Astrocyte (in vitro differentiated cells and primary cell): ENCODE data around the gene TPM1. TPM values are rescaled to one million over a fixed set of nuclear protein-coding genes. Genes with fewer than 3 reads are reported as not detected.

Source experiments
- DNase-seq: peaks from one replicate; pipeline ENCODE4 v3.0.0-alpha.2; 2010; ENCODE audit warnings: low read depth
- FAIRE-seq: peaks from 2 replicates; lab custom pipeline; 2011; peaks lifted over from hg19 to GRCh38; lab: Jason Lieb, UNC
- H2AFZ ChIP-seq: 2 replicates; pipeline ENCODE4 v1.6.0; 2012; ENCODE audit warnings: low read depth, low read length, inconsistent platforms
- H3K27ac ChIP-seq: 2 replicates; pipeline ENCODE4 v1.5.1; 2011; ENCODE audit warnings: low read depth, low read length, inconsistent platforms
- H3K27me3 ChIP-seq: 2 replicates; pipeline ENCODE4 v1.6.0; 2011; ENCODE audit warnings: low read length, inconsistent platforms; ENCODE audit not compliant: insufficient read depth
- H3K36me3 ChIP-seq: 2 replicates; pipeline ENCODE4 v1.5.1; 2011; ENCODE audit warnings: low read length, inconsistent platforms; ENCODE audit not compliant: insufficient read depth
- H3K4me1 ChIP-seq: 2 replicates; pipeline ENCODE4 v1.5.1; 2011; ENCODE audit warnings: low read length, inconsistent platforms; ENCODE audit not compliant: insufficient read depth
- H3K4me2 ChIP-seq: 2 replicates; pipeline ENCODE4 v1.6.0; 2012; ENCODE audit warnings: low read length, inconsistent platforms
- H3K4me3 ChIP-seq: 2 replicates; pipeline ENCODE4 v1.5.1; 2011; ENCODE audit warnings: low read depth, mild to moderate bottlenecking, low read length, inconsistent platforms; ENCODE audit not compliant: insufficient read depth
- H3K79me2 ChIP-seq: 2 replicates; pipeline ENCODE4 v1.6.0; 2012; ENCODE audit warnings: mild to moderate bottlenecking, low read length, inconsistent platforms; ENCODE audit not compliant: insufficient read depth
- H3K9ac ChIP-seq: 2 replicates; pipeline ENCODE4 v1.6.0; 2012; ENCODE audit warnings: mild to moderate bottlenecking, low read length, inconsistent platforms
- H3K9me3 ChIP-seq: 2 replicates; pipeline ENCODE4 v1.5.1; 2012; ENCODE audit warnings: low read depth, mild to moderate bottlenecking, low read length, inconsistent platforms; ENCODE audit not compliant: insufficient read depth
- H4K20me1 ChIP-seq: 2 replicates; pipeline ENCODE4 v1.6.0; 2012; ENCODE audit warnings: low read length, inconsistent platforms; ENCODE audit not compliant: insufficient read depth
- H3K27ac Mint-ChIP-seq: one replicate; pipeline ENCODE4 v1.8.0; 2021; ENCODE audit warnings: mild to moderate bottlenecking, mixed read lengths; ENCODE audit not compliant: unreplicated experiment
- H3K27me3 Mint-ChIP-seq: one replicate; pipeline ENCODE4 v1.8.0; 2021; ENCODE audit warnings: low read depth, mixed read lengths; ENCODE audit not compliant: unreplicated experiment
- H3K36me3 Mint-ChIP-seq: one replicate; pipeline ENCODE4 v1.8.0; 2021; ENCODE audit warnings: low read depth, mixed read lengths; ENCODE audit not compliant: unreplicated experiment
- H3K4me1 Mint-ChIP-seq: one replicate; pipeline ENCODE4 v1.8.0; 2021; ENCODE audit warnings: low read depth, mixed read lengths; ENCODE audit not compliant: unreplicated experiment
- H3K4me3 Mint-ChIP-seq: one replicate; pipeline ENCODE4 v1.8.0; 2021; ENCODE audit warnings: mild to moderate bottlenecking, moderate library complexity, mixed read lengths; ENCODE audit not compliant: unreplicated experiment
- H3K9me3 Mint-ChIP-seq: one replicate; pipeline ENCODE4 v1.8.0; 2021; ENCODE audit warnings: mild to moderate bottlenecking, mixed read lengths; ENCODE audit not compliant: unreplicated experiment
- CTCF ChIP-seq: IDR thresholded peaks from 2 replicates; pipeline ENCODE4 v1.5.1; 2011; ENCODE audit warnings: low read depth, mild to moderate bottlenecking, inconsistent platforms, low read length, moderate library complexity; ENCODE audit not compliant: insufficient read depth
- EZH2 ChIP-seq: IDR thresholded peaks from 2 replicates; pipeline ENCODE4 v1.6.1; 2012; ENCODE audit warnings: mild to moderate bottlenecking, low read length, inconsistent platforms; ENCODE audit not compliant: insufficient read depth
- total RNA-seq: library from RNA; stranded (reverse); gene quantifications from 2 replicates; pipeline ENCODE4 v1.2.1, GENCODE V29; 2021

Gene TPM1
- total RNA-seq, 1 donor from 2014 or later: 2,922 TPM

GRCh38 chr15:63090472-63090871, 47.9 kb downstream of the TPM1 start:
- no peak overlapping the region for H3K27ac Mint-ChIP-seq
- Histone ChIP-seq H2AFZ (no peak overlapping the region), H3K79me2 (no peaks in the 10 kb centered on the region), H3K27me3 (no peaks in the 10 kb centered on the region), H3K27ac (no peak overlapping the region), H3K4me3 (no peak overlapping the region), H4K20me1 (no peaks in the 10 kb centered on the region), H3K9ac (no peak overlapping the region), H3K36me3 (no peaks in the 10 kb centered on the region), H3K4me1 (peaks cover 29% of the 10 kb centered on the region), H3K9me3 (no peaks in the 10 kb centered on the region), H3K4me2 (no peak overlapping the region)
- no peak for FAIRE-seq
- H3K9me3 Mint-ChIP-seq: no peaks in the 10 kb centered on the region
- H3K27me3 Mint-ChIP-seq: no peaks in the 10 kb centered on the region
- no peak for DNase-seq
- no peak overlapping the region for H3K4me3 Mint-ChIP-seq
- no peaks in the 10 kb centered on the region for H3K36me3 Mint-ChIP-seq
- no peak for TF ChIP-seq EZH2
- no peak for TF ChIP-seq CTCF
- H3K4me1 Mint-ChIP-seq: peaks cover 38% of the 10 kb centered on the region

GRCh38 chr15:63090887-63091286, 48.3 kb downstream of the TPM1 start:
- H3K27ac Mint-ChIP-seq: no peak overlapping the region
- Histone ChIP-seq H3K27ac (no peak overlapping the region), H3K9me3 (no peaks in the 10 kb centered on the region), H3K4me2 (no peak overlapping the region), H3K4me3 (no peak overlapping the region), H4K20me1 (no peaks in the 10 kb centered on the region), H2AFZ (no peak overlapping the region), H3K36me3 (no peaks in the 10 kb centered on the region), H3K79me2 (no peaks in the 10 kb centered on the region), H3K4me1 (peaks cover 29% of the 10 kb centered on the region), H3K27me3 (no peaks in the 10 kb centered on the region), H3K9ac (no peak overlapping the region)
- peaks cover 38% of the 10 kb centered on the region for H3K4me1 Mint-ChIP-seq
- H3K36me3 Mint-ChIP-seq: no peaks in the 10 kb centered on the region
- H3K27me3 Mint-ChIP-seq: no peaks in the 10 kb centered on the region
- DNase-seq: no peak
- H3K9me3 Mint-ChIP-seq: no peaks in the 10 kb centered on the region
- H3K4me3 Mint-ChIP-seq: no peak overlapping the region
- TF ChIP-seq EZH2: no peak
- no peak for TF ChIP-seq CTCF
- FAIRE-seq: no peak

- FAIRE-seq: no peak
- H3K9me3 Mint-ChIP-seq: no peaks in the 10 kb centered on the region
Measured at GRCh38 chr15:63091679-63092446, 49.3 kb downstream of the TPM1 start.

More at GRCh38 chr15:63091679-63092446, 49.3 kb downstream of the TPM1 start:
- H3K4me1 Mint-ChIP-seq: peaks cover 32% of the 10 kb centered on the region
- DNase-seq: no peak
- H3K4me2 ChIP-seq: no peak overlapping the region
- no peaks in the 10 kb centered on the region for H3K36me3 Mint-ChIP-seq
- no peak overlapping the region for H2AFZ ChIP-seq
- H3K27ac Mint-ChIP-seq: no peak overlapping the region
- H3K27ac ChIP-seq: no peak overlapping the region
- TF ChIP-seq EZH2 (no peak), CTCF (no peak)
- H4K20me1 ChIP-seq: no peaks in the 10 kb centered on the region
- no peaks in the 10 kb centered on the region for H3K79me2 ChIP-seq
- no peak overlapping the region for H3K4me3 ChIP-seq
- no peaks in the 10 kb centered on the region for H3K27me3 ChIP-seq
- H3K36me3 ChIP-seq: no peaks in the 10 kb centered on the region
- no peak overlapping the region for H3K4me3 Mint-ChIP-seq
- no peak overlapping the region for H3K9ac ChIP-seq
- peaks cover 29% of the 10 kb centered on the region for H3K4me1 ChIP-seq
- H3K9me3 ChIP-seq: no peaks in the 10 kb centered on the region
- H3K27me3 Mint-ChIP-seq: no peaks in the 10 kb centered on the region
